ENCODE results near the gene UTF1. TPM values are rescaled to one million over a fixed set of nuclear protein-coding genes. Genes with fewer than 3 reads are reported as not detected.

The UTF1 gene
- total RNA-seq, 1 donor from 2014 or later = not detected

DNA sequence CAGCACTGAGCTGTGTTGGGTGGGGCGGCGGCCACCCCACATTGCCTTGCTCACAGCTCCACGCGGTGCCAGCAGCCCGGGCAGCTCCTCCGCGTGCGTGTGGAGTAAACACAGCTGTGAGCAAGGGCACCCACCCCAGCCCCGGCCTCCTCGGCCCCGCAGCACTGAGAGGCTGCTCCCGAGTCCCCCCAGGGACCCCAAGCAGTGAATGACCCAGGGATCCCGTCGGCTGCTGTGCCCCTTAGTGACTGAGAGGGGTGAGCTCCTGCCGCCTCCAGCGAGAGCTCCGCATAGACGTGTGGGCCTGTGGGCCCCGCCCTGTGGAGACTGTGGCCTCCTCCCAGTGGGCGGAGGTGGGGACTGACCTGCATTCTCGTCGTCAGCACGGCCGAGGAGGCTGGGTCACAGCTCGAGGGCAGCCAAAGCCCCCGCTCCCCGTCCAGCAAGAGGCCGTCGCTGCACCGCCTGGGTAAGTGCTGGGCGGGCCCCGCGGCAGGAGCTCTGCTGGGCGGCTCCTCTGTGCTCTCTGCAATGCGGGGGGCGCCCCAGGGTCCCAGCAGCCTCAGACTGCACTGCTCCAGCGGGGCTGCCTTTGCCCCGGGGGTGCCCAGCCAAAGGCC, 29.9 kb upstream of the UTF1 start:
- ATAC-seq (ENCODE audit: low read depth) = no peak
- CTCF ChIA-PET = no interaction called here
- no peak overlapping the region for H3K27ac Mint-ChIP-seq
- POLR2A ChIA-PET = no interaction called here
- H3K36me3 Mint-ChIP-seq (ENCODE audit: low read depth) = no peaks in the 10 kb centered on the region
- H3K27me3 Mint-ChIP-seq = peaks cover 2% of the 10 kb centered on the region
- DNase-seq = no peak
- TF ChIP-seq, protein P1, sequence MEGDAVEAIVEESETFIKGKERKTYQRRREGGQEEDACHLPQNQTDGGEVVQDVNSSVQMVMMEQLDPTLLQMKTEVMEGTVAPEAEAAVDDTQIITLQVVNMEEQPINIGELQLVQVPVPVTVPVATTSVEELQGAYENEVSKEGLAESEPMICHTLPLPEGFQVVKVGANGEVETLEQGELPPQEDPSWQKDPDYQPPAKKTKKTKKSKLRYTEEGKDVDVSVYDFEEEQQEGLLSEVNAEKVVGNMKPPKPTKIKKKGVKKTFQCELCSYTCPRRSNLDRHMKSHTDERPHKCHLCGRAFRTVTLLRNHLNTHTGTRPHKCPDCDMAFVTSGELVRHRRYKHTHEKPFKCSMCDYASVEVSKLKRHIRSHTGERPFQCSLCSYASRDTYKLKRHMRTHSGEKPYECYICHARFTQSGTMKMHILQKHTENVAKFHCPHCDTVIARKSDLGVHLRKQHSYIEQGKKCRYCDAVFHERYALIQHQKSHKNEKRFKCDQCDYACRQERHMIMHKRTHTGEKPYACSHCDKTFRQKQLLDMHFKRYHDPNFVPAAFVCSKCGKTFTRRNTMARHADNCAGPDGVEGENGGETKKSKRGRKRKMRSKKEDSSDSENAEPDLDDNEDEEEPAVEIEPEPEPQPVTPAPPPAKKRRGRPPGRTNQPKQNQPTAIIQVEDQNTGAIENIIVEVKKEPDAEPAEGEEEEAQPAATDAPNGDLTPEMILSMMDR (IDR thresholded peaks at IDR 0.05) = no peak
- H3K4me1 Mint-ChIP-seq = no peaks in the 10 kb centered on the region
- intact Hi-C loops (cut with micrococcal nuclease) = no loop called here
- no peaks in the 10 kb centered on the region for H3K9me3 Mint-ChIP-seq
- no peak overlapping the region for H3K4me3 Mint-ChIP-seq

DNA sequence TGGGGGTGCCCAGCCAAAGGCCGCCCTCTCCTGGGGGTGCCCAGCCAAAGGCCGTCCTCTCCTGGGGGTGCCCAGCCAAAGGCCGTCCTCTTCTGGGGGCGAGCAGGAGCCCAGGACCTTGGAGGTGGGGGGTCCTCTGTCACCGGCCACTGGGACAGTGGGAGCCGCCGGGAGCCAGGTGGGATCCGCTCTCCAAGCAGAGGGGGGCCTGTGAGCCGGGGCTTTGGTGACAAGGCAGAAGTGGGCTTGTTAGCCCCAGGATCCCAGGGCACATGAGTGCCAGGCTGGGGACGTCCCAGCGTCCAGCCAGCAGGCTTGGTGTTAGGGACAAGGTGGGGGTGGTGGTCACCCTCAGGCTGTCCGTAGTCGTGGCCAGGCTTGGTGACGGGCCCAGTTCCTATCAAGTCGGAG, 29.4 kb upstream of the UTF1 start:
- ChIA-PET CTCF (no interaction called here), POLR2A (no interaction called here)
- peaks cover 2% of the 10 kb centered on the region for H3K27me3 Mint-ChIP-seq
- DNase-seq = no peak
- intact Hi-C loops (cut with micrococcal nuclease) = no loop called here
- ATAC-seq (ENCODE audit: low read depth) = no peak
- H3K27ac Mint-ChIP-seq = no peak overlapping the region
- no peaks in the 10 kb centered on the region for H3K4me1 Mint-ChIP-seq
- no peaks in the 10 kb centered on the region for H3K9me3 Mint-ChIP-seq
- no peak overlapping the region for H3K4me3 Mint-ChIP-seq
- no peaks in the 10 kb centered on the region for H3K36me3 Mint-ChIP-seq (ENCODE audit: low read depth)
- TF ChIP-seq, protein P1 (IDR thresholded peaks at IDR 0.05) = no peak

DNA sequence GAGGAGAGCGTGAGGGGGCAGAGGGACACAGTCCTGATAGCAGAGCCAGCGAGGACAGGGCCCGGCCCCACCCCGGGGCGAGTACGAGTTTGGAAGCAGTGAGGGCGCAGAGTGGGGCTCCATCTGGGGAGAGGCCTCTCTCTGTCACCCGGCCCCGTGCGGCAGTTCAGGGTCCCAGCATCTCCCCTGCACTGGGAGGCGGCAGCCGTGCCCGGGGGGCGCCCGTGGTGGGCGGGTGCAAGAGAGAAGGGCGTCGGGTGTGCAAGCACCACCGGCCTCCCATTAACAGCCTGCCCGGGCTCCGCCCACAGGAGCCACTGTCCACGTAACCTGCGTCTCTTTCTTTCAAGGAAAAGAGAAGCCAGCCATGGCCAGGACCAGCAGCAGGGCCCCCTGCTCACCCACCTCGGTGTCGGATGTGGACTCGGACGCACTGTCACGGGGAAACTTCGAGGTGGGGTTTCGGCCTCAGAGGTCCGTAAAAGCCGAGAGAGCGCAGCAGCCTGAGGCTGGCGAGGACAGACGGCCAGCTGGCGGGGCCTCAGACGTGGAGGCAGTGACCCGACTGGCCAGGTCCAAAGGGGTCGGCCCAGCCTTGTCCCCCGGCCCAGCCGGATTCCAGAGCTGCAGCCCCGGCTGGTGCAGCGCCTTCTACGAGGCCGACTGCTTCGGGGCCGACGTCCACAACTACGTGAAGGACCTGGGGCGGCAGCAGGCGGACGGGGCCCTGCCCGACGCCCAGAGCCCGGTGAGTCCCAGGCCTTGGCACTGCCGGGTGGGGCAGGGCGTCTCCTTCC, 28.7 kb upstream of the UTF1 start:
- ATAC-seq (ENCODE audit: low read depth) (no peak), DNase-seq (no peak)
- no peaks in the 10 kb centered on the region for H3K9me3 Mint-ChIP-seq
- TF ChIP-seq, protein P1 (IDR thresholded peaks at IDR 0.05) = no peak
- ChIA-PET POLR2A (no interaction called here), CTCF (no interaction called here)
- H3K27ac Mint-ChIP-seq = no peak overlapping the region
- intact Hi-C loops (cut with micrococcal nuclease) = no loop called here
- H3K27me3 Mint-ChIP-seq = peaks cover 2% of the 10 kb centered on the region
- H3K4me3 Mint-ChIP-seq = no peak overlapping the region
- H3K36me3 Mint-ChIP-seq (ENCODE audit: low read depth) = no peaks in the 10 kb centered on the region
- H3K4me1 Mint-ChIP-seq = no peaks in the 10 kb centered on the region

DNA sequence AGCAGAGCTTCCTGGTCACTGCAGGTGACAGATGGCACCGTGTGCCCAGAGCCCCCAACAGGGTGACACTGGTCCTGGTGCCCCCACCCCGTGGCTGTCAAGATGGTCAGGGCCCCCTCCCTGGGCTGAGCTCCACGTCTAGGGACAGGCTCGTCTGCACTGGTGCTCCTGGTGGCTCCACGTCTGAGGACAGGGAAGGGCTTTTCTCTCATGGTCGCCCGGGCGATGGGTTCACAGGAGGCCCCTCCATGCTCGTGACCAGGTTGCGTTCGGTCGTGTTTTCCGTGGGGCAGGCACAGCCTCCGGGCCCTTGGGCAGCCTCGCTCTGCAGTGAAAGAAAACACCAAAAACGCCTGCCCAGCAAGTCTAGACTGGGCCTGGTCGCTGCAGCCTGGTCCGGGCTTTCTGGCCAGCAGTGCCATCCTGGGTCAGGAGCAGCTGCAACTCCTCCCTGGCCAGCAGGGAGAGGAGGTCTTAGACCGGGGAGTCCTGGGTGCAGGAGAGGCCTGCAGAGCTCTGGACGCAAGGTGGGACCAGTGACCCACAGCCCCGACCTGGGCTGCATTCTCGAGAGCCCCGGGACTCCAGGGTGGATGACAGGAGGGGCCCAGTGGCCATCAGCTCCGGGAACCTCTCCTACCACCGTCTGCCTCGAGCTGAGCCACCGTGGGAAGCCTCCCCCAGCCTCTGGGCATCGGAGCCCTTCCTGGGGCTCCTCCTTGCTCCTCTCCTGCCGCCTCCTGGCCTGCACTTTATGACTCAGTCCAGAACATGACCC, 27.9 kb upstream of the UTF1 start:
- TF ChIP-seq, protein P1 (IDR thresholded peaks at IDR 0.05) = no peak
- H3K4me3 Mint-ChIP-seq = no peak overlapping the region
- ChIA-PET POLR2A (interaction anchor here (0.6 kb wide), 1 partner anchor 885 kb away, joined by 5 read pairs; no protein-coding TSS in a partner anchor), CTCF (no interaction called here)
- no peaks in the 10 kb centered on the region for H3K36me3 Mint-ChIP-seq (ENCODE audit: low read depth)
- H3K9me3 Mint-ChIP-seq = no peaks in the 10 kb centered on the region
- H3K27me3 Mint-ChIP-seq = no peaks in the 10 kb centered on the region
- intact Hi-C loops (cut with micrococcal nuclease) = no loop called here
- no peak overlapping the region for H3K27ac Mint-ChIP-seq
- H3K4me1 Mint-ChIP-seq = no peaks in the 10 kb centered on the region
- ATAC-seq (ENCODE audit: low read depth) (no peak), DNase-seq (no peak)

Data from activated B cell treated with CpG ODN at 0.5 μM for 24 hours (primary cell).